ENCODE measurements around the gene IL1RL1.
A peak's percentile ranks its signal among the peaks of the same experiment; 100 is the strongest.

The IL1RL1 gene

DNA sequence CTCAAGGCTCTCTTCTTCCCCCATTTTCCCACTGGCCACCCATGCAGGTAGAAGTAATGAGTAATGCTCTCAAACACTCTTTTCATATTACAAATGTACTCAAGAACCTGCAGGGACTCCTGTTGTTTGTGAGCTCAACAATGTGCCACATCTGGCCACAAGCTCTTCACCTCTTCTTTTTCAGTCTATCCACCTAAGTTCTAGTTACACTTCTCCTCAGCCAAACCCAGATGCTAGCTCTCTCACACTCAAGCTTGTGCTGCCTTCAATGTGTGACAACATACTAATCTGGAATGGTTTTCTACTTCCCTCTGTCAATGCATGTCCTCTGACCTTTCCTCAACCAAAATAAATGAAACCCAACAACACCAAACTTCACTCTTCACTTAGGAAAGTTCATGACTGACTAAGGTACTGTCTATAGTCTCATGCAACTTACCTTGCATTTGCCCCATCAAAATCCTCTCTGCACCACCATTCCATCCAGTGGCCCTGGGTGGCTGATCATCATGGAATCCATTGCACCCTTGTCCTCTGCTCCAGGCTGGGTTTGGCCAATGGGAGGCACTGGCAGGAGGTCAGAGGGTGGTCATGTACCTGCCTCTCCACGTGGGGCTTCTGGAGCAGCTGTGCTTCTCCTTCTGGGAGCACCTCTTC is 38.9 kb downstream of the IL1RL1 start:
- TF ChIP-seq, protein P1, sequence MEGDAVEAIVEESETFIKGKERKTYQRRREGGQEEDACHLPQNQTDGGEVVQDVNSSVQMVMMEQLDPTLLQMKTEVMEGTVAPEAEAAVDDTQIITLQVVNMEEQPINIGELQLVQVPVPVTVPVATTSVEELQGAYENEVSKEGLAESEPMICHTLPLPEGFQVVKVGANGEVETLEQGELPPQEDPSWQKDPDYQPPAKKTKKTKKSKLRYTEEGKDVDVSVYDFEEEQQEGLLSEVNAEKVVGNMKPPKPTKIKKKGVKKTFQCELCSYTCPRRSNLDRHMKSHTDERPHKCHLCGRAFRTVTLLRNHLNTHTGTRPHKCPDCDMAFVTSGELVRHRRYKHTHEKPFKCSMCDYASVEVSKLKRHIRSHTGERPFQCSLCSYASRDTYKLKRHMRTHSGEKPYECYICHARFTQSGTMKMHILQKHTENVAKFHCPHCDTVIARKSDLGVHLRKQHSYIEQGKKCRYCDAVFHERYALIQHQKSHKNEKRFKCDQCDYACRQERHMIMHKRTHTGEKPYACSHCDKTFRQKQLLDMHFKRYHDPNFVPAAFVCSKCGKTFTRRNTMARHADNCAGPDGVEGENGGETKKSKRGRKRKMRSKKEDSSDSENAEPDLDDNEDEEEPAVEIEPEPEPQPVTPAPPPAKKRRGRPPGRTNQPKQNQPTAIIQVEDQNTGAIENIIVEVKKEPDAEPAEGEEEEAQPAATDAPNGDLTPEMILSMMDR (IDR thresholded peaks at IDR 0.05; ENCODE audit: low read depth, low read length, poor library complexity, severe bottlenecking), result no peak
- TF ChIP-seq EZH2phosphoT487 (IDR thresholded peaks at IDR 0.05; ENCODE audit: borderline replicate concordance, low read length), result no peak
- no peaks in the 10 kb centered on the region for H3K9me2 ChIP-seq (replicated peaks; ENCODE audit: control insufficient read depth, low read length)
- H3K9me3 ChIP-seq (ENCODE audit: control insufficient read depth, insufficient read depth, low read length), result no peaks in the 10 kb centered on the region
- H3K79me2 ChIP-seq (ENCODE audit: control insufficient read depth, low read length), result no peaks in the 10 kb centered on the region
- H3K27ac ChIP-seq (ENCODE audit: low read depth, low read length), result no peak overlapping the region
- H3F3A ChIP-seq (ENCODE audit: control insufficient read depth, insufficient read depth), result no peaks in the 10 kb centered on the region
- peaks cover 1% of the 10 kb centered on the region for H3K27me3 ChIP-seq (ENCODE audit: control insufficient read depth, low read length)
- no peak overlapping the region for H3K4me2 ChIP-seq (ENCODE audit: low read length)
- no peak overlapping the region for H3K4me3 ChIP-seq (ENCODE audit: low read length)
- no peaks in the 10 kb centered on the region for H3K36me3 ChIP-seq (ENCODE audit: control insufficient read depth, low read length)
- no peaks in the 10 kb centered on the region for H4K20me1 ChIP-seq (ENCODE audit: control insufficient read depth, insufficient read depth, low read depth, low read length)
- no peaks in the 10 kb centered on the region for H3K4me1 ChIP-seq (ENCODE audit: control insufficient read depth, low read length)

DNA sequence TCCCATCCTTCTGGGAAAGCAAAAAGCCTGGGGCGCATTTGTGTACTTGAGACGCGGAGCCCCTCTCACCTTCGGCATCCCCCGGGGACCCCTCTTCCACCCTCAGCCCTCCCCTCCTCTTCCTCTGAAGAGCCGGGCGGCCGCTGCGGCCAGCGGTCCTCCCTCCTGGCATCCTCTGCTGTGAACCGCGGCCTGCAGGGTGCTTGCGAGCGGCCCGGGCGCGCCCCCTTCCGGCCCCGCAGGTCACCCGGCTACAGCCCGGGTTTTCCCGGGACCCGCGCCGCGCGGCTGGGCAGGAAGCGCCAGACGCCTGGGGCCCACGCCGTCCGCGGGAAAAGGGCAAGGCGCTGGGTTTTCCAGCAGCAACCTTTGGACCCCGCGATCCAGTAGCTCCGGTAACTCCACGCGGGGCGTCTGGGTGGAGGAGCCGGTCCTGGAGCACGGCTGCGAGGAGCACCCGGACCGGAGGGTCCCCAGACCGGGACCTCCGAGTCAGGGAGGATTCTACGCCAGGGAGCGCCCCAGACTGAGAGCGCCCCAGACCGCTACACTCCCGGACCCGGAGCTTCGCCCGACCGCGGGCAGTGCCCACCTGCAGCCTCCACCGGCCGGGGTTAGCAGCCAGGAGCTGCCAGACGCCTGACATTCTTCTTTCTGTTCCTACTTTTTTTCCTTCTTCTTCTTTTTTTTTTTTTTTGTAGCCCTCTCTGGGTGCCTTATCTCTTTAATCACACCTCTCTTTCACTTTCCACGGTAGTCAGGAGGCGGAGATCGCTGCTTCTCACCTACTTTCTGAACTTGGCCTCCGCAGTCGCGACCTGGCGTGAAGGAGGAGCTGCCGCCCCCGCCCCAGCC is 44.4 kb downstream of the IL1RL1 start, which contains the start of gene IL18R1:
TSS of gene IL18R1 (plus strand) at position 271 of the 855 bp plus-strand sequence. CDS start 6,865 bp downstream, outside the sequence.
- Histone ChIP-seq H3K79me2 (ENCODE audit: control insufficient read depth, low read length) (no peaks in the 10 kb centered on the region), H3K4me1 (ENCODE audit: control insufficient read depth, low read length) (peaks cover 6% of the 10 kb centered on the region), H3K27me3 (ENCODE audit: control insufficient read depth, low read length) (peaks cover 18% of the 10 kb centered on the region), H3K4me2 (ENCODE audit: low read length) (peak within 1 kb of the TSS; percentile 55), H3K9me3 (ENCODE audit: control insufficient read depth, insufficient read depth, low read length) (no peaks in the 10 kb centered on the region), H4K20me1 (ENCODE audit: control insufficient read depth, insufficient read depth, low read depth, low read length) (no peaks in the 10 kb centered on the region), H3K36me3 (ENCODE audit: control insufficient read depth, low read length) (no peaks in the 10 kb centered on the region), H3K9me2 (replicated peaks; ENCODE audit: control insufficient read depth, low read length) (no peaks in the 10 kb centered on the region), H3K4me3 (ENCODE audit: low read length) (peak within 1 kb of the TSS; percentile 55), H3F3A (ENCODE audit: control insufficient read depth, insufficient read depth) (no peaks in the 10 kb centered on the region), H3K27ac (ENCODE audit: low read depth, low read length) (no peak within 1 kb of the TSS)
- TF ChIP-seq, protein P1 (IDR thresholded peaks at IDR 0.05; ENCODE audit: low read depth, low read length, poor library complexity, severe bottlenecking), result peak; percentile 74
- TF ChIP-seq EZH2phosphoT487 (IDR thresholded peaks at IDR 0.05; ENCODE audit: borderline replicate concordance, low read length), result no peak

DNA sequence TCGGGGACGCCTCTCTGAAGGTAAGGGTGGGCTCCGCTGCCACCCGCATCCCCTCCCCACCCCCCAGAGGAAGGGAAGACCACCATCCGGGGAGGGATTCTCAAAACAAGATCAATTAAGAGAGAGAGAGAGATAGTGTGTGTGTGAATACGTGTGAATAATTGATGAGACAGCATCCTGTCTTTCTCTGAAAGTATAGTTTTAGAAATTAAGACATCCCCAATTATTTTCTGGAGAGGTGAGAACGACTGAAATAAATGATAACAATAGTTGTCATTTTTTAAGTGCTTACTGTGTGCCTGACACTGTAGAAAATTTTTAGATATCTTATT is 45.0 kb downstream of the IL1RL1 start:
- peak overlapping the region; percentile 55 for H3K4me2 ChIP-seq (ENCODE audit: low read length)
- H3K79me2 ChIP-seq (ENCODE audit: control insufficient read depth, low read length), result no peaks in the 10 kb centered on the region

More for the DNA sequence above, 45.0 kb downstream of the IL1RL1 start:
- Histone ChIP-seq H3K4me3 (ENCODE audit: low read length) (peak overlapping the region; percentile 55; the same call in 1 of the 2 replicates), H3K9me2 (replicated peaks; ENCODE audit: control insufficient read depth, low read length) (no peaks in the 10 kb centered on the region), H3K9me3 (ENCODE audit: control insufficient read depth, insufficient read depth, low read length) (no peaks in the 10 kb centered on the region), H3K27ac (ENCODE audit: low read depth, low read length) (no peak overlapping the region), H3K27me3 (ENCODE audit: control insufficient read depth, low read length) (peaks cover 18% of the 10 kb centered on the region), H4K20me1 (ENCODE audit: control insufficient read depth, insufficient read depth, low read depth, low read length) (no peaks in the 10 kb centered on the region), H3K36me3 (ENCODE audit: control insufficient read depth, low read length) (no peaks in the 10 kb centered on the region), H3K4me1 (ENCODE audit: control insufficient read depth, low read length) (peaks cover 6% of the 10 kb centered on the region), H3F3A (ENCODE audit: control insufficient read depth, insufficient read depth) (no peaks in the 10 kb centered on the region)
- TF ChIP-seq, protein P1 (IDR thresholded peaks at IDR 0.05; ENCODE audit: low read depth, low read length, poor library complexity, severe bottlenecking), result no peak
- no peak for TF ChIP-seq EZH2phosphoT487 (IDR thresholded peaks at IDR 0.05; ENCODE audit: borderline replicate concordance, low read length)
